ENCODE results near the gene MTFMT.

The MTFMT gene

GRCh38 chr15:64985366-64986033, 43.9 kb downstream of the MTFMT start:
- TF ChIP-seq OSR1 (CRISPR knock-in tag; IDR thresholded peaks at IDR 0.05) (no peak), GLIS3 (CRISPR knock-in tag; IDR thresholded peaks at IDR 0.05) (no peak), CREB5 (CRISPR knock-in tag; IDR thresholded peaks at IDR 0.05; ENCODE audit: low read depth) (no peak), POU6F1 (CRISPR knock-in tag; IDR thresholded peaks at IDR 0.05; ENCODE audit: borderline replicate concordance, low read depth) (no peak), TOX (CRISPR knock-in tag; IDR thresholded peaks at IDR 0.05; ENCODE audit: borderline replicate concordance) (no peak), ZFP3 (CRISPR knock-in tag; IDR thresholded peaks at IDR 0.05) (no peak), ESRRG (CRISPR knock-in tag; IDR thresholded peaks at IDR 0.05) (no peak)
- ATAC-seq: no peak

- TF ChIP-seq TCF4 (CRISPR knock-in tag; IDR thresholded peaks at IDR 0.05; ENCODE audit: borderline replicate concordance) (0 out of 2 replicates have a peak, but pooled peaks have one; percentile 21), OSR1 (CRISPR knock-in tag; IDR thresholded peaks at IDR 0.05) (no peak), ZC3H10 (CRISPR knock-in tag; IDR thresholded peaks at IDR 0.05) (no peak)
- ATAC-seq: peak; percentile 60
These were observed 47.0 kb downstream of the MTFMT start for GRCh38 chr15:64982472-64982871.

- no peak for TF ChIP-seq PATZ1 (CRISPR knock-in tag; IDR thresholded peaks at IDR 0.05; ENCODE audit: borderline replicate concordance)
- TF ChIP-seq ZNF565 (CRISPR knock-in tag; conservative IDR thresholded peaks at IDR 0.05; ENCODE audit: low read depth): no peak
- TF ChIP-seq ZNF70 (CRISPR knock-in tag; IDR thresholded peaks at IDR 0.05): no peak
- no peak for TF ChIP-seq SNAI2 (CRISPR knock-in tag; IDR thresholded peaks at IDR 0.05)
- no peak for TF ChIP-seq TOX (CRISPR knock-in tag; IDR thresholded peaks at IDR 0.05; ENCODE audit: borderline replicate concordance)
- no peak for TF ChIP-seq CSDC2 (CRISPR knock-in tag; IDR thresholded peaks at IDR 0.05)
- no peak for TF ChIP-seq ESRRG (CRISPR knock-in tag; IDR thresholded peaks at IDR 0.05)
- TF ChIP-seq TCF4 (CRISPR knock-in tag; IDR thresholded peaks at IDR 0.05; ENCODE audit: borderline replicate concordance): no peak
- TF ChIP-seq ZC3H10 (CRISPR knock-in tag; IDR thresholded peaks at IDR 0.05): no peak
- TF ChIP-seq POU6F1 (CRISPR knock-in tag; IDR thresholded peaks at IDR 0.05; ENCODE audit: borderline replicate concordance, low read depth): no peak
- no peak for TF ChIP-seq CREB5 (CRISPR knock-in tag; IDR thresholded peaks at IDR 0.05; ENCODE audit: low read depth)
- TF ChIP-seq BACH2 (CRISPR knock-in tag; IDR thresholded peaks at IDR 0.05; ENCODE audit: borderline replicate concordance): no peak
- TF ChIP-seq ZNF8 (CRISPR knock-in tag; IDR thresholded peaks at IDR 0.05): no peak
- TF ChIP-seq ZFP30 (CRISPR knock-in tag; IDR thresholded peaks at IDR 0.05): no peak
- ATAC-seq: no peak
These were observed 47.5 kb downstream of the MTFMT start for GRCh38 chr15:64981812-64982431.

GRCh38 chr15:64979252-64979710, 50.2 kb downstream of the MTFMT start:
- TF ChIP-seq BACH2 (CRISPR knock-in tag; IDR thresholded peaks at IDR 0.05; ENCODE audit: borderline replicate concordance) (no peak), ZC3H10 (CRISPR knock-in tag; IDR thresholded peaks at IDR 0.05) (no peak), ZNF70 (CRISPR knock-in tag; IDR thresholded peaks at IDR 0.05) (no peak), CREB5 (CRISPR knock-in tag; IDR thresholded peaks at IDR 0.05; ENCODE audit: low read depth) (no peak), ISL1 (CRISPR knock-in tag; IDR thresholded peaks at IDR 0.05) (no peak), POU6F1 (CRISPR knock-in tag; IDR thresholded peaks at IDR 0.05; ENCODE audit: borderline replicate concordance, low read depth) (no peak), PATZ1 (CRISPR knock-in tag; IDR thresholded peaks at IDR 0.05; ENCODE audit: borderline replicate concordance) (no peak), RARB (CRISPR knock-in tag; IDR thresholded peaks at IDR 0.05) (no peak), TOX (CRISPR knock-in tag; IDR thresholded peaks at IDR 0.05; ENCODE audit: borderline replicate concordance) (no peak), PPARA (CRISPR knock-in tag; IDR thresholded peaks at IDR 0.05; ENCODE audit: borderline replicate concordance) (no peak), ZNF565 (CRISPR knock-in tag; conservative IDR thresholded peaks at IDR 0.05; ENCODE audit: low read depth) (no peak)
- no peak for ATAC-seq

Measured in SK-N-SH treated with all-trans-retinoic acid at 6 μM for 48 hours (cell line).